GM12878 (cell line): ENCODE results near the gene ADGRL2. TPM values are rescaled to one million over a fixed set of nuclear protein-coding genes. Genes with fewer than 3 reads are reported as not detected.

ENCODE experiments used
- ATAC-seq: fragments of 200-7000 bp; cut with Tn5 transposase; 3 replicates; pipeline ENCODE4 v1.9.1; 2020; ENCODE audit warnings: mild to moderate bottlenecking, moderate library complexity
- BruUV-seq: library from RNA; stranded (reverse); fragments of 400-500 nt; replicated peaks from 2 replicates; lab custom pipeline; 2021; lab: Mats Ljungman, UMichigan
- CTCF ChIA-PET: fragments of 300-600 bp; sonication (Branson Sonifier 250); formaldehyde crosslinking; extraction: SDS; loops from one replicate; lab custom pipeline; 2021; ENCODE audit warnings: inconsistent platforms; lab: Yijun Ruan, JAX
- POLR2A ChIA-PET: fragments of 350-600 bp; formaldehyde crosslinking; extraction: SDS; loops from one replicate; lab custom pipeline; 2021; ENCODE audit warnings: inconsistent platforms; lab: Charles Lee
- RAD21 ChIA-PET: fragments of 300-600 bp; sonication (Branson Sonifier 250); formaldehyde crosslinking; loops from one replicate; lab custom pipeline; 2023; ENCODE audit warnings: antibody characterized with exemption; ENCODE audit not compliant: unreplicated experiment; lab: Charles Lee
- SMC1A ChIA-PET: fragments of 300-600 bp; sonication (Branson Sonifier 250); formaldehyde crosslinking; loops from one replicate; lab custom pipeline; 2023; ENCODE audit not compliant: unreplicated experiment, uncharacterized antibody; lab: Charles Lee
- DNase-seq: peaks from one replicate; pipeline ENCODE4 v3.0.0-alpha.2; 2011; ENCODE audit warnings: low read depth, low spot score
- FAIRE-seq: peaks from 3 replicates; lab custom pipeline; 2011; peaks lifted over from hg19 to GRCh38; lab: Jason Lieb, UNC
- H2AFZ ChIP-seq: 2 replicates; pipeline ENCODE4 v1.6.0; 2011; ENCODE audit warnings: low read depth, low read length, control low read depth; ENCODE audit not compliant: control insufficient read depth
- H3K27ac ChIP-seq: 2 replicates; pipeline ENCODE4 v1.5.1; 2011; ENCODE audit warnings: control low read depth; ENCODE audit not compliant: control insufficient read depth, insufficient read depth
- H3K27me3 ChIP-seq, 2 experiments: replicated peaks in 1 of 2; 2 replicates each; pipeline versions ENCODE4 v1.6.0 to v1.6.1; 2011; ENCODE audit warnings: low read length in 1 of 2; ENCODE audit not compliant: control insufficient read depth in 2 of 2, insufficient read depth in 2 of 2
- H3K36me3 ChIP-seq, 2 experiments: 2 replicates each; pipeline ENCODE4 v1.5.1; 2011; ENCODE audit warnings: low read length in 1 of 2; ENCODE audit not compliant: control insufficient read depth in 2 of 2, insufficient read depth in 2 of 2
- H3K4me1 ChIP-seq: 2 replicates; pipeline ENCODE4 v1.6.1; 2011; ENCODE audit warnings: mild to moderate bottlenecking, low read length, moderate library complexity, mixed read lengths; ENCODE audit not compliant: control insufficient read depth, insufficient read depth
- H3K4me2 ChIP-seq: 2 replicates; pipeline ENCODE4 v1.6.0; 2011; ENCODE audit warnings: control low read depth; ENCODE audit not compliant: control insufficient read depth, insufficient read depth
- H3K4me3 ChIP-seq: fragments of 200-600 bp; sonication (generic); 2 replicates; pipeline ENCODE4 v1.5.1; 2016
- H3K79me2 ChIP-seq: 2 replicates; pipeline ENCODE4 v1.6.0; 2011; ENCODE audit warnings: low read length; ENCODE audit not compliant: control insufficient read depth, insufficient read depth
- H3K9ac ChIP-seq: 2 replicates; pipeline ENCODE4 v1.8.0; 2011; ENCODE audit warnings: low read length, control low read depth, mixed read lengths; ENCODE audit not compliant: control insufficient read depth, insufficient read depth
- H3K9me3 ChIP-seq: replicated peaks from 3 replicates; pipeline ENCODE4 v1.5.1; 2011; ENCODE audit warnings: mild to moderate bottlenecking, low read length; ENCODE audit not compliant: control insufficient read depth, insufficient read depth
- H4K20me1 ChIP-seq: 2 replicates; pipeline ENCODE4 v1.6.0; 2011; ENCODE audit not compliant: control insufficient read depth, insufficient read depth
- ASH2L ChIP-seq: fragments of 300-600, 200-600 bp; sonication (generic); IDR thresholded peaks from 2 replicates; pipeline ENCODE4 v1.6.1; 2017; ENCODE audit warnings: low read depth, mild to moderate bottlenecking, borderline replicate concordance
- DPF2 ChIP-seq: fragments of 450-650 bp; IDR thresholded peaks from 2 replicates; pipeline ENCODE4 v1.6.1; 2017; ENCODE audit warnings: mild to moderate bottlenecking
- ETV6 ChIP-seq, 2 experiments: fragments of 450-650 bp in 1 of 2; IDR thresholded peaks in 1 of 2; conservative IDR thresholded peaks in 1 of 2; 2 replicates each; pipeline ENCODE4 v1.6.1; 2014; ENCODE audit warnings: antibody characterized with exemption in 1 of 2, borderline replicate concordance in 1 of 2, low read depth in 1 of 2, mild to moderate bottlenecking in 1 of 2, moderate library complexity in 1 of 2
- FOXM1 ChIP-seq: IDR thresholded peaks from 2 replicates; pipeline ENCODE4 v1.6.1; 2012; ENCODE audit warnings: low read depth, mild to moderate bottlenecking, inconsistent platforms, low read length, moderate library complexity
- KDM1A ChIP-seq: fragments of 200-600 bp; sonication (generic); IDR thresholded peaks from 2 replicates; pipeline ENCODE4 v1.6.1; 2016; ENCODE audit warnings: borderline replicate concordance
- NFYA ChIP-seq: IDR thresholded peaks from 2 replicates; pipeline ENCODE4 v1.6.1; 2011; ENCODE audit warnings: low read depth, mild to moderate bottlenecking, low read length, improper control_type of control experiment, borderline replicate concordance
- RAD51 ChIP-seq: fragments of 450-650 bp; IDR thresholded peaks from 2 replicates; pipeline ENCODE4 v1.6.1; 2016; ENCODE audit warnings: moderate library complexity, mild to moderate bottlenecking, inconsistent platforms
- SIN3A ChIP-seq: IDR thresholded peaks from 2 replicates; pipeline ENCODE4 v1.6.1; 2012; ENCODE audit warnings: low read depth, low read length, improper control_type of control experiment
- SMAD1 ChIP-seq: fragments of 450-650 bp; IDR thresholded peaks from 2 replicates; pipeline ENCODE4 v1.6.1; 2018; ENCODE audit warnings: mild to moderate bottlenecking, low read depth; ENCODE audit not compliant: partially characterized antibody
- SMC3 ChIP-seq: IDR thresholded peaks from 2 replicates; pipeline ENCODE4 v1.6.1; 2011; ENCODE audit warnings: low read length, improper control_type of control experiment, borderline replicate concordance
- TCF3 ChIP-seq: IDR thresholded peaks from 2 replicates; pipeline ENCODE4 v1.6.1; 2012; ENCODE audit warnings: low read depth, mild to moderate bottlenecking, low read length, borderline replicate concordance; ENCODE audit not compliant: insufficient read depth
- WRNIP1 ChIP-seq: IDR thresholded peaks from 2 replicates; pipeline ENCODE4 v1.6.1; 2011; ENCODE audit warnings: low read depth, low read length, improper control_type of control experiment, borderline replicate concordance
- YY1 ChIP-seq: IDR thresholded peaks from 2 replicates; pipeline ENCODE4 v1.6.1; 2011; ENCODE audit warnings: low read depth, mild to moderate bottlenecking, low read length
- ZNF274 ChIP-seq: IDR thresholded peaks from one replicate; pipeline ENCODE4 v1.8.0; 2011; ENCODE audit not compliant: insufficient read length, insufficient read depth
- ZSCAN29 ChIP-seq: fragments of 450-650 bp; IDR thresholded peaks from 2 replicates; pipeline ENCODE4 v1.6.1; 2017; ENCODE audit warnings: mild to moderate bottlenecking, moderate library complexity
- WGBS: methylation state at CpG from one replicate; pipeline ENCODE4 v1.1.6; 2016; ENCODE audit warnings: low lambda C conversion rate; ENCODE audit not compliant: insufficient replicate concordance, insufficient coverage; ENCODE audit errors: missing lambda C conversion rate; 5-methylcytosine and 5-hydroxymethylcytosine counted together
- in situ Hi-C: fragments of 300-500 bp; cut with MboI; formaldehyde crosslinking; loops from 9 replicates; pipeline ENCODE4 v1.14.3; 2018; ENCODE audit warnings: mixed read lengths
- intact Hi-C: fragments of 100-400 bp; cut with micrococcal nuclease; formaldehyde crosslinking; loops from one replicate; pipeline ENCODE4 v1.14.2; 2022; ENCODE audit not compliant: unreplicated experiment
- polyA plus RNA-seq, 11 experiments: library from polyadenylated mRNA; depleted of rRNA in 4 of 11; unstranded in 6 of 11; stranded (reverse) in 5 of 11; fragments of >200 nt; fragmentation: Nextera tagmentation in 4 of 11; fragmentation: Illumina TruSeq in 1 of 11; extraction: Ambion mirVana in 4 of 11; extraction: Trizol in 1 of 11; gene quantifications; 1 replicate in 1 of 11; 2 replicates in 10 of 11; pipeline versions ENCODE4 v1.2.1 to v1.2.3, GENCODE V29; 2011 to 2016; ENCODE audit warnings: inconsistent platforms in 2 of 11, missing spikeins in 2 of 11, low read depth in 1 of 11
- total RNA-seq, 4 experiments: library from RNA; depleted of rRNA in 3 of 4; stranded (reverse); fragments of >200 nt in 3 of 4; fragmentation: Illumina TruSeq in 1 of 4; extraction: Trizol in 1 of 4; gene quantifications; 2 replicates each; pipeline versions ENCODE4 v1.2.1 to v1.2.3, GENCODE V29; 2013 to 2021
- TF ChIP-seq, protein P1 (sequence below): fragments of 450-650 bp; IDR thresholded peaks from 2 replicates; pipeline ENCODE4 v1.6.1; 2018; ENCODE audit warnings: borderline replicate concordance, mild to moderate bottlenecking; ENCODE audit not compliant: partially characterized antibody
- TF ChIP-seq, protein P2 (sequence below): fragments of 450-650 bp; formaldehyde crosslinking; IDR thresholded peaks from 2 replicates; pipeline ENCODE4 v1.5.0; 2022; ENCODE audit warnings: mild to moderate bottlenecking, missing genetic modification characterization

Gene ADGRL2
- total and polyA plus RNA-seq, 10 of the 15 experiments (the other 5 are each of a cell fraction or from before 2014, with no cell fraction given): 0.03 to 13.6 (median 0.21) TPM

DNA sequence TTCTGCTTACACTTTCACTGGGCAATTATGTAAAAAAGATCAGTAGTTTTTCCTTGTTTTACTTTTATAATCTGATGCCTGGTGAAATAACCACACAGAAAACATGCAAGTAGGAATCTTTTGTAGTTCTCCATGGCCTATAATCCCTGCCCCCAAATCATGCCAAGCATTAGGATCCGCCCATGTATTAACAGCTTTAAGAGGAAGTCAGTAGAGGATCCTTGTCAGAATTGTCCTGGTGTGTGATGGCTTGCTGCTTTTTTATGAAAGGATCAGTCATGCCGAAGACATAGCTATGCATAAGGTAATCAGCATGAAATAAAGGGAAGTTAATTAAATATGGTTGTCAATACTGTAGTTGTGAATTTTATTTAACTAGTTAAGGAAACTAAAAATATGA lies 20.0 kb downstream of the ADGRL2 start (continued):
- TF ChIP-seq, protein P1, sequence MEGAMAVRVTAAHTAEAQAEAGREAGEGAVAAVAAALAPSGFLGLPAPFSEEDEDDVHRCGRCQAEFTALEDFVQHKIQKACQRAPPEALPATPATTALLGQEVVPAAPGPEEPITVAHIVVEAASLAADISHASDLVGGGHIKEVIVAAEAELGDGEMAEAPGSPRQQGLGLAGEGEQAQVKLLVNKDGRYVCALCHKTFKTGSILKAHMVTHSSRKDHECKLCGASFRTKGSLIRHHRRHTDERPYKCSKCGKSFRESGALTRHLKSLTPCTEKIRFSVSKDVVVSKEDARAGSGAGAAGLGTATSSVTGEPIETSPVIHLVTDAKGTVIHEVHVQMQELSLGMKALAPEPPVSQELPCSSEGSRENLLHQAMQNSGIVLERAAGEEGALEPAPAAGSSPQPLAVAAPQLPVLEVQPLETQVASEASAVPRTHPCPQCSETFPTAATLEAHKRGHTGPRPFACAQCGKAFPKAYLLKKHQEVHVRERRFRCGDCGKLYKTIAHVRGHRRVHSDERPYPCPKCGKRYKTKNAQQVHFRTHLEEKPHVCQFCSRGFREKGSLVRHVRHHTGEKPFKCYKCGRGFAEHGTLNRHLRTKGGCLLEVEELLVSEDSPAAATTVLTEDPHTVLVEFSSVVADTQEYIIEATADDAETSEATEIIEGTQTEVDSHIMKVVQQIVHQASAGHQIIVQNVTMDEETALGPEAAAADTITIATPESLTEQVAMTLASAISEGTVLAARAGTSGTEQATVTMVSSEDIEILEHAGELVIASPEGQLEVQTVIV: no peak
- TF ChIP-seq, all 136 proteins: peak for 0

DNA sequence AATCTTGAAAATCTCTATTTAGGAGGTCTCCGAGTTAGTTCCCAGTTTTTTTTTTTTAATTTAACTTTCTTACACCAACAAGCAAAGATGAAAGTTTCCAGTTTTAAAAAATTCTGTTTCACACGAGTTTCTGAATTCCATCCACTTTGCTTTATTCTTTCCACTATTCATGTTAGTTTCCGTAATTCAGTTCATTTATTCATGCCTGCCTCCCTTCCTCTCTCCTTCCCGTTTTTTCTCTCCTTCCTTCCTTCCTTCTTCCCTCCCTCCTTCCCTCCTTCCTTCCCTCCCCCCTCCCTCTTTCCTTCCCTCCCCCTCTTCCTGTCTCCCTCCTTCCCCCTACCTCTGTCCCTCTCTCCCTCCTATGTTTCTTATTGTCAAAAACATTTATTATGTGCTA lies 22.3 kb downstream of the ADGRL2 start:
- DNase-seq: no peak
- H2AFZ ChIP-seq: no peak overlapping the region
- ChIA-PET CTCF (interaction anchor here (0.6 kb wide), 1 partner anchor 272 kb away, joined by 3 read pairs; no protein-coding TSS in a partner anchor), SMC1A (no interaction called here), RAD21 (no interaction called here), POLR2A (no interaction called here)
- no peak overlapping the region for H3K4me2 ChIP-seq
- H4K20me1 ChIP-seq: no peaks in the 10 kb centered on the region
- FAIRE-seq: no peak
- no peaks in the 10 kb centered on the region for H3K4me1 ChIP-seq
- WGBS: 0% methylated on average over 4 of the region's 4 CpGs
- H3K9ac ChIP-seq: no peak overlapping the region
- no peaks in the 10 kb centered on the region for H3K79me2 ChIP-seq
- no peak for ATAC-seq
- in situ Hi-C loops (no loop called here), intact Hi-C loops (no loop called here)
- no TSS peak for BruUV-seq
- no peaks in the 10 kb centered on the region for H3K9me3 ChIP-seq
- no peak overlapping the region for H3K27ac ChIP-seq
- H3K27me3 ChIP-seq: no peaks in the 10 kb centered on the region; a peak in 1 of 4 replicates
- H3K36me3 ChIP-seq: no peaks in the 10 kb centered on the region
- H3K4me3 ChIP-seq: no peak overlapping the region
- no peak for TF ChIP-seq YY1
- no peak for TF ChIP-seq RAD51
- no peak for TF ChIP-seq FOXM1
- no peak for TF ChIP-seq ZSCAN29
- TF ChIP-seq ZNF274: no peak
- no peak for TF ChIP-seq SMAD1
- no peak for TF ChIP-seq TCF3
- TF ChIP-seq SIN3A: no peak
- no peak for TF ChIP-seq NFYA
- TF ChIP-seq ASH2L: no peak
- no peak for TF ChIP-seq SMC3
- no peak for TF ChIP-seq KDM1A
- no peak for TF ChIP-seq DPF2
- TF ChIP-seq WRNIP1: no peak
- TF ChIP-seq, protein P2, sequence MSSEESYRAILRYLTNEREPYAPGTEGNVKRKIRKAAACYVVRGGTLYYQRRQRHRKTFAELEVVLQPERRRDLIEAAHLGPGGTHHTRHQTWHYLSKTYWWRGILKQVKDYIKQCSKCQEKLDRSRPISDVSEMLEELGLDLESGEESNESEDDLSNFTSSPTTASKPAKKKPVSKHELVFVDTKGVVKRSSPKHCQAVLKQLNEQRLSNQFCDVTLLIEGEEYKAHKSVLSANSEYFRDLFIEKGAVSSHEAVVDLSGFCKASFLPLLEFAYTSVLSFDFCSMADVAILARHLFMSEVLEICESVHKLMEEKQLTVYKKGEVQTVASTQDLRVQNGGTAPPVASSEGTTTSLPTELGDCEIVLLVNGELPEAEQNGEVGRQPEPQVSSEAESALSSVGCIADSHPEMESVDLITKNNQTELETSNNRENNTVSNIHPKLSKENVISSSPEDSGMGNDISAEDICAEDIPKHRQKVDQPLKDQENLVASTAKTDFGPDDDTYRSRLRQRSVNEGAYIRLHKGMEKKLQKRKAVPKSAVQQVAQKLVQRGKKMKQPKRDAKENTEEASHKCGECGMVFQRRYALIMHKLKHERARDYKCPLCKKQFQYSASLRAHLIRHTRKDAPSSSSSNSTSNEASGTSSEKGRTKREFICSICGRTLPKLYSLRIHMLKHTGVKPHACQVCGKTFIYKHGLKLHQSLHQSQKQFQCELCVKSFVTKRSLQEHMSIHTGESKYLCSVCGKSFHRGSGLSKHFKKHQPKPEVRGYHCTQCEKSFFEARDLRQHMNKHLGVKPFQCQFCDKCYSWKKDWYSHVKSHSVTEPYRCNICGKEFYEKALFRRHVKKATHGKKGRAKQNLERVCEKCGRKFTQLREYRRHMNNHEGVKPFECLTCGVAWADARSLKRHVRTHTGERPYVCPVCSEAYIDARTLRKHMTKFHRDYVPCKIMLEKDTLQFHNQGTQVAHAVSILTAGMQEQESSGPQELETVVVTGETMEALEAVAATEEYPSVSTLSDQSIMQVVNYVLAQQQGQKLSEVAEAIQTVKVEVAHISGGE (CRISPR knock-in tag): no peak
- TF ChIP-seq ETV6 (conservative IDR thresholded peaks at IDR 0.05 in 1 of 2, IDR thresholded peaks at IDR 0.05 in 1 of 2; ENCODE audit: borderline replicate concordance in 1 of 2, low read depth in 1 of 2): no peak
